GM12872 (cell line): ENCODE results near the gene ETS1.

Experiments used
- TF ChIP-seq, protein P1 (sequence below): IDR thresholded peaks from 3 replicates; pipeline ENCODE4 v1.5.1; 2011; ENCODE audit warnings: low read depth, mild to moderate bottlenecking, low read length, moderate library complexity; ENCODE audit not compliant: insufficient read depth

The ETS1 gene

DNA sequence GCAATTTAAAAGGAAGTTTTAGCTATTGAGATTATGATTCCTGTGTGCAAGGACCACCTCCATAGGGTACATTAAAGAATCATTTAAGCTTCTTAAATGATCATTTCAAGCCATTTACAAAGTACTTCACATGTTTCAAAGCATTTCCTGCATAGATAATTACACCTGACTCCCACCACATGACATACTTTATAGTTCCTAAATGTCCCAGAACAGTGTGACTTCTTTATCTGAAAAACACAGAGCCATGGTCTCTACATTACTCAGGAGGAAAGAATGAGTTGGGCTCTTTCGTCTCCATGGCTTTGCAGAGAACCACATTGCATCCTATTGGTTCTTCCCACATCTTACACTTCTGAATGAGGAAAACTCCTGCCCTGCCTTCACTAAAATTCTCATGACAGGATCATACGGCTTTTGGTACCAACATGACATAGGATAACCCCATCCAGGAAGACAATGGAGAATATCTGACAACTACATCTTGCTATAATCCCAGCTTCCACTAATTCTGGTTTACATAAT, 88.6 kb downstream of the ETS1 start:
- TF ChIP-seq, protein P1, sequence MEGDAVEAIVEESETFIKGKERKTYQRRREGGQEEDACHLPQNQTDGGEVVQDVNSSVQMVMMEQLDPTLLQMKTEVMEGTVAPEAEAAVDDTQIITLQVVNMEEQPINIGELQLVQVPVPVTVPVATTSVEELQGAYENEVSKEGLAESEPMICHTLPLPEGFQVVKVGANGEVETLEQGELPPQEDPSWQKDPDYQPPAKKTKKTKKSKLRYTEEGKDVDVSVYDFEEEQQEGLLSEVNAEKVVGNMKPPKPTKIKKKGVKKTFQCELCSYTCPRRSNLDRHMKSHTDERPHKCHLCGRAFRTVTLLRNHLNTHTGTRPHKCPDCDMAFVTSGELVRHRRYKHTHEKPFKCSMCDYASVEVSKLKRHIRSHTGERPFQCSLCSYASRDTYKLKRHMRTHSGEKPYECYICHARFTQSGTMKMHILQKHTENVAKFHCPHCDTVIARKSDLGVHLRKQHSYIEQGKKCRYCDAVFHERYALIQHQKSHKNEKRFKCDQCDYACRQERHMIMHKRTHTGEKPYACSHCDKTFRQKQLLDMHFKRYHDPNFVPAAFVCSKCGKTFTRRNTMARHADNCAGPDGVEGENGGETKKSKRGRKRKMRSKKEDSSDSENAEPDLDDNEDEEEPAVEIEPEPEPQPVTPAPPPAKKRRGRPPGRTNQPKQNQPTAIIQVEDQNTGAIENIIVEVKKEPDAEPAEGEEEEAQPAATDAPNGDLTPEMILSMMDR: no peak

DNA sequence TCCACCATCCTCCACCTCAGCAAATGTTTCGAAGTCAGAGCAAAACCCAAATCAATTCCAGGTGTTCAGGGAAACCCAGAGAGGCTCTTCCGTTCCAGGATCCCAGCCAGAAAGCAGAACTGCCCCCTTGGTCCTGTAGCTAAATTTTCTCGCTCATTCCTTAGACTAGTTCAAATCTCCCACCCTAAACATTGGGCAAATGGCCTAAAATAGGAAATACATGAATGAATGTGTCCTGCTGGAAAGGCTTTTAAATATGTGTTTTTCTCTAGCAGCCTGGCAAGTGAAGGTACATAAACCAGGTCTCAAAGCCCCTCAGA, 89.6 kb downstream of the ETS1 start:
- TF ChIP-seq, protein P1: no peak

DNA sequence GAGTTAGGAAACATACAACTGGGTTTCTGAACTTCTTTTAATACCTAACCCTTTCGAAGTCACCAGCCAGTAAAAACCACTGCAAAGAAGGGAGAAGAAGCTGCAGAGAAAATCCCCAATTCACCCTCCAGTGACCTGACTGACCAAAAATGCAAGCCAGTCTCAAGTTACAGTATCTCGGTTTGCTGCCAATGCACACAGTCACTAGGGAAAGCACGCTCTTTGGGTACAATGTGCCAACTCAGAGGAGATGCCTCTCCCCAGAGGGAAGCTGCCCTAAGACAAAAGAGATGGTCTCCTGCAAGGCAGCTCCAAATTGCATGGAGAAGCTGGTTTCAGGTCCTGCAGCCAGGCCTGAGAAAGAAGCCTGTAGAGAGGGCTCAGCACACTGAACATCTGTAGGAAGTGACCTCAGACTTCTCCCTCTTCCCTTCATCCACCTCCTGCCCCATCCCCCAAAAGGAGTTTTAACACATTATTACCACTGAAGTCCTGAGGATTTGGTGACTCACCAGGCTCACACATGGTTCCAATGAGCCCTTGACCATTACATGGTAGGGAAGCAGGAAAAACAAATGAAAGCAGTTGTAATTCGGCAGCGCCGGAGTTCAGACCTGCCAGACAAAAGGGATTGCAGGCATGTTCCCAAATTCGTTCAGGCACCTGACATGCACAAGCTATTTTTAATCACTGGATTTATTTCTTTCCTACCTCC, 90.1 kb downstream of the ETS1 start:
- TF ChIP-seq, protein P1: no peak

DNA sequence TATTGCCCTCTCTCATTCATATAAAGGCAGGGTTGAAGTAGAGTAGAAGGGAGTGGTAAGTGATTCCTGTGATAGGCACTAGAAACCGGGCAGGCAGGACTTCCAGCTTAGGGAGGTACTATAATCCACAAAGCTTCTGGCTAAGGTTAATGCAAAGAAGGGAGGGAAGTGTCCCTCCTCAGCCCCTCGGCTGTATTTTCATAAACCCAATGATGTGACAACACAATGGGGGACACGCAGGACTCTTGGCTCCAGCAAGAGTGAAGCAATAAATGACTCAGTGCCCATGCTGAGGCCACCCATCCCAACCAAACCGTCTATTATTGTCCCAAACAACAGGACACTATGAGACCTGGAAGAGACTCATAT, 90.7 kb downstream of the ETS1 start:
- TF ChIP-seq, protein P1: no peak

DNA sequence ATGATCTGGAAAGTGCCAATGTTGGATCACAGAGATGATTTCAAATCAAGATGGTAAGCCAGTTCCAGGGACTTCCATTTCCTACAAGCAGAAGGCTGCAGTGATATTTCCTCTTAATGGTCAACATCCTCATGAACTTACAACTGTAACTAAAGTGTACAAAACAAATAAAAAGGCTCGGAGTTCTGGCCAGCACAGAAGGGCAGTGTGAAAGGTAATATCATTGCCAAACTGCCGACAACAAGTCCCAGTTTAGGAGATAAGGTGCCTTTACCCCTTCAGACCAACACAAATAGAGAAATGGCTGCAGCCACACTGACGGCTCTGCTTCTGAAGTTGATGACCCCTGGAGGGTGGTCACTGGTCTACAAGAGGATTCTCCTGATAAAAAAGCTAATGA, 91.1 kb downstream of the ETS1 start:
- TF ChIP-seq, protein P1: no peak

DNA sequence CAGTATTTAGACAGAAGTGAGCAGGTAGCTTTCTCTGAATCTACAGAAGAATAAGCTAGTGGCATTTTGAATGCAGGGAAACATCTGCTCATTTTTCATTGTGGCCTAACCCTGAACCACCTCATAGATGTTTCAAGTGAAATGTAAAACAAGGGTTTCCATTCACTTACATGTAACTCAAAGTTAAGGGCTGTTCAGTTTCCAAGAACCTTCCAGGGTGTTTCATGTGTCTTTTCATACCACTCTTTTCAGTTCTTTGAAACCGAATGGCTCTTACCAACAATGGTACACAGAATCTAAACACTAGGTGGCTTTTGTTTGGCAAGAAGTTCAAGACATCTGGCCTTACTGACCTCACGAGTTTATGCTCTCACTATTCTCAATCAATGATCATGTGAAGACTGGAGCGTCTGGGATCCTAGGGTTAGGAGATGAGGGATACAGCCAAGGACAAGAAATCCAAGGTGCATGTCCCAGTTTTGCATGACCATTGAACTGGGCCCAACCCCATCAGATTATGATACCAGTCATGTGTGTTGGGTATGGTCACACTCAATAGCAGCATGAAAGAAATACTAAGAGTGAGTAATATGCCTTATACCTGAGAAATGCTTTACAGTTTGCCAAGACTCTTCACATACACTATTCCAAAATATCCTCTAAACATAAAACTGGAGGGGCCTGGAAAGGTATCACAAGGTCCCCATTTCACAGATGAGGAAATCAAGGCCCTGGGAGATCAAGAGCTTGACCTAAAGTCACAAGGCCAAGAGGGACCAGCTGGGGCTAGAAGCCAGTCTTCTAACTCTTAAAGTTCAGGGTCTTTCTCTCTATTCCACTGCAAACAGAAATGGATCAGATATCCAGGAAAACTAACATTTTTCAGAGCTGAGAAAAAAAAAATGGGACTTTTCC, 92.7 kb downstream of the ETS1 start:
- TF ChIP-seq, protein P1: no peak; the same call in 2 of the 3 replicates

DNA sequence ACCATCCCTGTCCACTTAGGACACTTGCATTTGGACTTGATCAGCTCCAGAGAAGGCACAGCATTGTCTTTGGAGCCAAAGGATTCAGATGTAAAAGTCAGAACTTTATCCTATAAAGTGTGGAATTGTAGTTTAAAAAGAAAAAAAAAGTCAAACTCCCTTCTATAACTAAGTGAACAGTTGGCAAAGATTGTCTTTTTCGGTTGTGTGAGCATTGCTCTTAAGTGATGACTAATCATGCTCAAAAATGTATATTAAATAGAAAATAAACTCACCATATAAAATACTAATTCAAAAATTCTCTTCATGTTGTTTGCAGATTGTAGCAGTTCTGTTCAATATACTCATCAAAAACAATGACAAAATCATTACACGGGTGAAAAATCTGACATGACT, 93.8 kb downstream of the ETS1 start:
- TF ChIP-seq, protein P1: no peak
